HEK293T (cell line): ENCODE measurements around the gene ESRRB.

ENCODE experiments used
- ELF4 ChIP-seq: fragments of 450-650 bp; IDR thresholded peaks from 2 replicates; pipeline ENCODE4 v1.6.1; 2017; ENCODE audit warnings: antibody characterized with exemption
- FOXK2 ChIP-seq: fragments of 450-650 bp; IDR thresholded peaks from 2 replicates; pipeline ENCODE4 v1.6.1; 2016; ENCODE audit warnings: mild to moderate bottlenecking
- FOXM1 ChIP-seq: fragments of 450-650 bp; IDR thresholded peaks from 2 replicates; pipeline ENCODE4 v1.6.1; 2017; ENCODE audit warnings: mild to moderate bottlenecking, borderline replicate concordance
- LEF1 ChIP-seq: fragments of 450-650 bp; IDR thresholded peaks from 2 replicates; pipeline ENCODE4 v1.6.1; 2017; ENCODE audit warnings: mild to moderate bottlenecking, borderline replicate concordance

GRCh38 chr14:76346391-76347160 lies 29.4 kb upstream of the ESRRB start:
- TF ChIP-seq ELF4 (no peak), FOXK2 (no peak), FOXM1 (no peak), LEF1 (no peak)
